DLD1 (cell line): ENCODE measurements around the gene CDKAL1.

Experiments
- in situ Hi-C: cut with HindIII; loops from 2 replicates; pipeline ENCODE4 v1.10.0; 2017; ENCODE audit warnings: low sequenced_read_pairs

The CDKAL1 gene

DNA sequence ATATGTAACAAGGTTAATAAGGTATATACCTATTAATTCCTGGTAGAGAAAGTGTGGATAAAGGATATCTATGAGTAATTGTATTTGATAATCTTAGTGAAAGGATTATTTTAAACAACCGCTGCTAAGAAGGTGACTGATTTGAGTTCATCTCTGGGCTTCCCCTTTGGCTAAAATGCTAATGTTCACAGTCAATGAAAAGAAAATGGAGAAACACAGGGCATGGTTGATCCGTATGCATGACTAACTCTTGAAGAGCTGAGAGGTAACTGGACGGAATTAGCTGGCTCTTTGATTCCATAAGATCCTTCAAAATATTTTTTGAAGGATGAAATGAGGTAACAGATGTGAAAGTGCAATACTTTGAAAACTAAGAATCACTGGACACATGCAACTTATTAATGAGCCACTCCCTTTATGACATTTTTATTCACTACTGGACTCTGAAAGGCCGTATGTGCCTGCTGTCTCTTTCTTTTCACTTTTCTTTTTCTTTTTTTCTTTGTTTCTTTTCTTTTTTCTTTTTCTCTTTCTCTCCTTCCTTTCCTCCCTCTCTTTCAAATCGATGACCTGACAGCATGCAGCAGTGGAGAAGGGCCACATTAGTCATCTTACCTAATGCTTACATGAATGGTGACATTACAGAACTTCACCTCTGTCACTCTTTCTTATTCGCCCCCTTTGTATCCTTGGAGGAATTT lies 464.6 kb downstream of the CDKAL1 start:
- in situ Hi-C loops, result no loop called here

DNA sequence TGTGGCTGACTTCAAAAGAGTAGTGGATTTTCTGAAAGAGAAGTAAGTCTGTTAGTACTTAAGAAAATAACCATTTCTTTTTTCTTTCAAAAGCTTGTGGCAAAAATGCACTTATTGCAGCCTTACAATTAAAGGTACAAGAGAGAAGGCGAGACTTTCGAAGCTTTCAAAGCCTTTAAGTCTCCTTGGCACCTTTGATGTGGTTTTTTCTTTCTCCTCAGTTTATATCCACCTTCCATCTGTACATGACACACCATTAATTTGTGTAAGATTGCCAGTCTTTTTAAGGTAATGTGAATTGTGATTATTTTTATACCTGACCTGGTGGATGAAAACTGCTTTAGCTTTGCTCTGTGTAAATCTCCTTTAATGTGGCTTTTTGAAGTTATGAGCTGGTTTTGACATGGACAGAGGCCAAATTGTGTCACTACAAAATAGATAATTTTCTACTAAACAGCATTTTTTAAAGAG lies 466.1 kb downstream of the CDKAL1 start:
- in situ Hi-C loops, result no loop called here

DNA sequence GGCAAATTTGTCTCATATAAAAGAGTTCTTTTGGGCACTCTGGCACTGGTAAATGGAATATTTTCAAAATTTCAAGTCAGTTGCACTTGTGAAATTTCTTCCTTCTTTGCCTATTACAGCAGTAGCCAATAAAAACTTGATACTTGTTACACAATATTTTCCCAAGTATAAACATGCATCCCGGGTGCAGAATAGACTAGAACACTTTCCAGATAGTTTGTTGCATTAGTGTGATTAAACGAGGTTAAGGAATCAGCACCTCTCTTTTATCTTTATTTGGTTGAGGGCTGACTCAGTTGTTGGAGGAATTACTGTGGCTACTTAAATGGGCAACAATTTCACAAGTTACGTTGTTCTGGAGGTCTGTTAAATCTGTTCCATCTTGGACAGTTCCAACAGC lies 467.5 kb downstream of the CDKAL1 start:
- in situ Hi-C loops, result no loop called here

DNA sequence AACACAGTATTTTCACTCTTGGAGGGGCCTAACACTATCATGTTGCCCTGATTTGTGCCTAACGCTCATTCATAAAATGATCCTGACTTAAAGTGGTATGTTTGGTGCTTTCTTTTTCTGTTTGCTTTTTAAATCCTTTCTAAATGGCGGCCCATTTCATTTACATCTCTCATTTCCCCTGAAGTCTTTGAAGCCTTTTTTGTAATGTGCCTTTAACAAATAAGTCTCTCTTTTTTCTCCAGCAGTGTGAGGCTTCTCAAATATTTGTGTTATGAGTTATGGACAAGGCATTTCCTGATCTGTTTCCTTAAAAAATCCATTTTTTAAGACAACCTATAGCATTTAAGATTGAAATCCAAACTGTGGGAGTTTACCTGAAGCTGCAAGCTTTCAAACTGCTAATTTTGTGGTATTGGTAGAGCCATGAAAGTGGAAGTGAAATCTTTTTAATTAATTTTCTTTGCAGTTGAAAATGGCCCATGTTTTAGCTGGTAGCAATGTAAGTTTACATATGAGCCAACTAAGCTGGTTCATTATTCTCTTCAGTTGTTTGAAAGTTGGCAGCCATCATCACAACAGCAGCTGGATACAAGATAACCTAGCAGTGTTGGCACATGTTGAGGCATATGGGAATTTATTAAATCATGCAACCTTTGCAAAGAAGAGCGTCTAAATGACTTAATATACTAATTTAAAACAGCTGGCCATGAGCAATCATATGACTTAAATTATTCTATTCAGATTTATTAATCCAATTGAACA lies 469.7 kb downstream of the CDKAL1 start:
- in situ Hi-C loops, result no loop called here

- in situ Hi-C loops, result no loop called here
Observed at GRCh38 chr6:21005816-21006570, 471.7 kb downstream of the CDKAL1 start.

- in situ Hi-C loops, result no loop called here
Observed at GRCh38 chr6:21019614-21020013, 485.4 kb downstream of the CDKAL1 start.

GRCh38 chr6:21022343-21023107 lies 488.3 kb downstream of the CDKAL1 start:
- in situ Hi-C loops, result no loop called here

GRCh38 chr6:21023210-21023609 lies 489.0 kb downstream of the CDKAL1 start:
- in situ Hi-C loops, result no loop called here

DNA sequence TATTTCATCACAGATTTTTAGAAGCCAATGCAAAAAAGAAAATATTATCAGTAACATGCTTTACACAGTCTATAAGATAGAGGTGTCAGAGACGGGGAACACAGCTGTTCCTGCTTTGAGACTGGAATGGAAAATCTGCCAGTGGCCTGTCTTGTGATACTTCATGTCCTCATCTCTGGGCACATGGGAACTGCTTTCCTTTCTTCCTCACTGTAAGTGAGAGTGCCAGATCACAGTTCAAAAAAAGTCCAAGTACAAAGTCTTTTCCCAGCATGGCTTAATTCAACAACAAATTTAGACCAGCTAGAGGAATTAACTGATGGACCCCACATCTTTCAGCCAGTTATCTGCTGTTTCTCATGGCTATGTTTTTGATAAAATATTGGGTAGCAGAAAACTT lies 490.4 kb downstream of the CDKAL1 start:
- in situ Hi-C loops, result no loop called here

DNA sequence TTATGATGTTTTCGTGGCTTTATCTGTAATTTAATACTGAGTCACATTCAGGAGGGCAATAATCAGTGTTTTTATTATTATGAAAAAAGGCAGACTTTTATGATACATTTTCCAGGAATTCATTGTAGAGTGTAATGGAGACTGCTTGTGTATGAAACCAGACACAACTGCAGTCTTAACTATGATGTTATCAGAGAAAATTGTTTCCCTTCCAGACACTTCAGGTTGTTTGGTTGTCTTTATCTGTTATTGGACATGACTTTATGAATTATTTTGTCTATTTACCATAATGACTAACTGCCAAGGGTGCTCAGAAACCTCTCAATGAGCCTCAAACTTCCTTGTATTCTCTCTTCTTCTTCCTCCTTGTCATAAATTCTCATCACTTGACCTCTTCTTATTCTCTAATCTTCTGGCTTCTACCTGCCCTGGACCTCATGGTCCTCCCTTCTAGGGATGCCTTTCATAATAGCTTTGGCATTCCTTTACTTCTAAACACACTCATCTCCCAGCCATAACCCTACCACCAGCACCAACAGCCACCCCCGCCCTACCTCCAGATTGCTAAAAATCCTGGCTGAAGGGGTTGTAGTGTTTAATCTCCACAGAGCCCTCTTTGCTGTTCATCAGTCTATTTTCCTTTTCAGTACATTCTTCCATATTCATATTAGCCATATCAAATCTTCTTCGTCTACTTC lies 492.5 kb downstream of the CDKAL1 start:
- in situ Hi-C loops, result no loop called here

DNA sequence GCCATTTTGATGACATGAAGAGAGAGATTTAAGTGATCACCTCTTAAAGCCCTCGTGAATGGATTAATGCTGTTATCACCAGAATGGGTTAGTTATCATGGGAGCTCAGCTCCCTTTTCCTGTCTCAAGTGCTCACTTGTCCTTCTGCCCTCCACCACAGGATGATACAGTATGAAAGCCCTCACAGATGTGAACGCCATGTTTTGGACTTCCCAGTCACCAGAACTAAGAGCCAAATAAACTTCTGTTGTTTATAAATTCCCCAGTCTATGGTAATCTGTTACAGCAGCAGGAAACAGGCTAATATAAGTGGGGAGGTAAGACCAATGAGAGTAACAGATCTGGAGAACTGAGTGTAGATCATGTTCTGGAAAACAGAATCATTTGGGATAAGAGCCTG lies 493.2 kb downstream of the CDKAL1 start:
- in situ Hi-C loops, result no loop called here

GRCh38 chr6:21031182-21031581 lies 496.9 kb downstream of the CDKAL1 start:
- in situ Hi-C loops, result no loop called here

DNA sequence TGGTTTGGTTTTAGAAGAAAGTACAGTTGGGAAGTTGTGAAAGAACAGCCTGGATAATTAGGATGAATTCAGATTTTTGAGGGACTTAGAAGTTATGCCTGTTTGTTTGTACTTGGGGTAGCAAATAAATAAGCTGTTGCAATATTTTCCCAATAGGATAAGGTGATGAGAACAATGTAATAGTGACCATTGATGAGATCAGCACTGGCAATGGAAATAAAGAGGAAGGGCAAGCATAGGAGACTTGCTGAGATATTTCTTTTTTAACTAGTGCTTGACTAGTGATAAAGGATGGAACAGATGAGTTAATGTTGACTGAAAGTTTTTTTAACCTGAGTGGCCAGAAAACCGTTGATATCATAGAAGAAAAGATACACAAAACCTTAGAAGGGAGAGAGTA lies 498.8 kb downstream of the CDKAL1 start:
- in situ Hi-C loops, result no loop called here

GRCh38 chr6:21033575-21034026 lies 499.3 kb downstream of the CDKAL1 start:
- in situ Hi-C loops, result no loop called here

DNA sequence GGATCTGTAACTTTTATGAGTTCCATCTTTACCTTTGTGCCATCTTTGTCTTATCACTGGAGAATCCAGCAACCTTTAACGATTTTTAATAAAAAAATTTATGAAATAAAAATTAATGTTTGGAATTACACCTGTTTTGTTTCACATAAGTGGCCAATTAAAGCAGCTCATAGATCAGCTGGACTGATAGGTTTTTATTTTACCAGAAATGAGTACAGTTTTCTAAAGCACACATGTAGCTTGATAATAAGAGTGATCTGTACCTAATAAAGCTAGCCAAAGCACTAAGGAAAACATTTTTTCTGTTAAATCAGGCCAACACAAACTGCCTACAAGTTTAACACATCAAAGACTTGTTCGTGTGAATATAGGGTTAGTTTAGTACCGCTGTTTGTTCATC lies 500.1 kb downstream of the CDKAL1 start:
- in situ Hi-C loops, result no loop called here

GRCh38 chr6:21037453-21037852 lies 503.2 kb downstream of the CDKAL1 start:
- in situ Hi-C loops, result no loop called here

- in situ Hi-C loops, result no loop called here
Observed at GRCh38 chr6:21039926-21040325, 505.7 kb downstream of the CDKAL1 start.

- in situ Hi-C loops, result no loop called here
Observed at GRCh38 chr6:21045135-21045700, 511.0 kb downstream of the CDKAL1 start.

GRCh38 chr6:21046276-21046675 lies 512.0 kb downstream of the CDKAL1 start:
- in situ Hi-C loops, result no loop called here

GRCh38 chr6:21048047-21048446 lies 513.8 kb downstream of the CDKAL1 start:
- in situ Hi-C loops, result no loop called here
